GM21515 (cell line): ENCODE results near the gene MAN1A2.
"Not testable (repeated sequence)": the region's sequence is repeated elsewhere in the genome, so short reads cannot be mapped to it uniquely, and the experiment has no call there.

Source experiments
- ATAC-seq: cut with Tn5 transposase; IDR thresholded peaks from one replicate; pipeline ENCODE4 v1.9.1; 2021; ENCODE audit not compliant: unreplicated experiment

The MAN1A2 gene

GRCh38 chr1:117396636-117397035, 29.4 kb downstream of the MAN1A2 start:
- no peak for ATAC-seq

DNA sequence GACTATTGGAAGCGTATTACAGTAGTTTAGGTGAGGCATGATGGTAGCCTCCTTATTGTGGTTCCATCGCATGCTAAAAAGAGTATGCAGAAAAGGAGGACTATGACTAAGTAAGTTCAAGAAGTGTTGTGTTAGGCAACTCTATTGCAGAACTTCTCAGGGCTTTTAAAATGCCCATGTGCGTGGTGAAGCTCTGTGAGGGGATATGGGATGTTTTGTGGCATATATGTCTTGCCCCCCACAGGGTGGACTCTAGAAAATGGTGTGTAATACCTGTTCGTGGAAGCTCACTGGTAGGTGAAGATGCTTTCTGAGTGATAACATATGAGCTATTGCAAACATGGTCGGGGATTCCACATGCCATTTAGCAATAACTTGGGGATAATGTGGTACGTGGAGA, 31.7 kb downstream of the MAN1A2 start:
- ATAC-seq = no peak

- ATAC-seq = no peak
Measured at GRCh38 chr1:117401761-117402160, 34.5 kb downstream of the MAN1A2 start.

- ATAC-seq = no peak
Measured at GRCh38 chr1:117403597-117403996, 36.3 kb downstream of the MAN1A2 start.

DNA sequence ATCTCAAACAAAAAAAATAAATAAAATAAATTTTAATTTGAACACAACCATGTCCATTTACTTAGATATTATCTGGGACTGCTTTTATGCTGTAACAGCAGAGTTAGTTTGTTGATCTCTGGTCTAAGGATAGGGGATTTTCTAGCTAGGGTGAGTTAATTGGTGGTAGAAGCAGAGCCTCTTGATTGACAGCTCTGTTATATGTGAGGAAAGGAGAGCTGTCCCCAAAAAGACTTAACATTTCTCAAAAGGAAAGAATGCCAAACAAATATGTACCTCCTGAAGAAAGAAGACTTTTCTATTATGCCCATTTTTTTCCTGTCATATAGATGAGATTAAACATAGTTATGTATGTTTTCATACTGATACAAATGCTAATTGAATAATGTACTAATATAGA, 37.8 kb downstream of the MAN1A2 start:
- no peak for ATAC-seq

DNA sequence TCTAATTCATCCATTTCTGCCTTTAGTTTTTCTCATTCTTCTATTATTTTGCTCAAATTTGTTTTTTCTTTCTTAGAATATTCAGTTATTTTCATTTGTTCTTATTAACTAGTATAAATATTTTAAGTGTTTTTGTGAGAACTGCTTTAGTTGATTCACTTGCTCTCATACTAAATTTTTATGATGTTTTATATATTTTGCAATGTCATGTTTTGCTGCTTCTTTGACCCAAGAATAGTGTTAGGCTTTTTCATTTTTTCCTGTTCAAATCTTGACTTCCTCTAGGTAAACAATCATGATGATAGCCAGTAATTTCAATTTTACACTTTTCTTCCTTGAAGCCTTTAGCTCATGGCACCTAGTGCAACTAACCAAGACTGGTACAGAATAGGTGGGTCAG, 45.2 kb downstream of the MAN1A2 start:
- ATAC-seq = no peak

DNA sequence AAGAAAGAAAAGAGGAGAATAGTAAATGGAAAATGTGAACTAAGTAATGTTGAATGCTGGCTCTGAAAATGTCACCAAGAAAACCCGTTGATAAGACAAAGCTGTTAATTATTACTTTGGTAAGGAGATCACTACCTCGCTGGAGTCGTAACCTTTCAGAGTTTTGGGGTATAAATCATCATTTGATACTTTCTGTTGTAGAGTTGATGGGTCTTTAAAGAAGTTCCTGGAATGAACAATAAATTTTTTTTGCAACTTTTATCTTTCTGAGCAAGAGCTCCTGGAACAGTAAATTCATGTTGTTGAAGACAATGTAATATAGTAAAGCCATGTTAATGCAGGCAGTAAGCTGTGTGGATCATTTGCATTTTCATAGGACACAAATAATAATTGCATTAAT, 46.2 kb downstream of the MAN1A2 start:
- no peak for ATAC-seq

DNA sequence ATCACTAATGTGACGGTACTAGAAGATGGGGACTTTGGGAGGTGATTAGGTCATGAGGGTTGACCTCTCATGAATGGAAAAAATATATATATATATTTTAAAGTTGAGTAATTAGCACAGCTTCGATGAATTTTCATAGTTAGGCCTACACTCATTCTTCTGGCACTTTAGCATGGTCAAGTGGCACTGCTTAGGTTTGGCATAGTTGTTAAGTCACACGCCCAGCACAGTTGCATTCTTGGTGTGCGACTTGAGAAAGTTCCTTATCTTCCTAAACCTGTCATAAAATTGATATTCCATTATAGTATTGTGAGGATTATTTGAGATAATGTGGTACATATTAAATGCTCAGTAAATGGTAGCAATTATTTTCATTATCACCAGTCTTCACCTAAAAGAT, 47.7 kb downstream of the MAN1A2 start:
- ATAC-seq = no peak

DNA sequence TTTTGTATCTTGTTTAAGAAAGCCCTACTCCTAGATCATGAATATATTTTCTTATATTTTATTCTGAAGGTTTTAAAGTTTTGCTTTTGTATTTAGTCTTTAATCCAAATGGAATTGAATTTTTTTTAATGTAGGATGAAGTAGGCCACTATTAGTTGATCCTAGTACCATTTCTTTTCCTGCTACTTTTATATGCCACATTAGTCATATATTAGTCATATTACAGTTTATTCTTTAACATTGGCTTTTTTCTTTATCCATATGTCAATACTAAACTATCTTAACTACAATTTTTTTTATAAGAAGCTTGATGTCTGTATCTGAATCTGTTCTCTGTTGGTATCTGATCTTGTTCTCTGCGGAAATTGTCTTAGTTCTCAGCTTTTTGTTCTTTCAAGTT, 48.8 kb downstream of the MAN1A2 start:
- ATAC-seq = no peak

DNA sequence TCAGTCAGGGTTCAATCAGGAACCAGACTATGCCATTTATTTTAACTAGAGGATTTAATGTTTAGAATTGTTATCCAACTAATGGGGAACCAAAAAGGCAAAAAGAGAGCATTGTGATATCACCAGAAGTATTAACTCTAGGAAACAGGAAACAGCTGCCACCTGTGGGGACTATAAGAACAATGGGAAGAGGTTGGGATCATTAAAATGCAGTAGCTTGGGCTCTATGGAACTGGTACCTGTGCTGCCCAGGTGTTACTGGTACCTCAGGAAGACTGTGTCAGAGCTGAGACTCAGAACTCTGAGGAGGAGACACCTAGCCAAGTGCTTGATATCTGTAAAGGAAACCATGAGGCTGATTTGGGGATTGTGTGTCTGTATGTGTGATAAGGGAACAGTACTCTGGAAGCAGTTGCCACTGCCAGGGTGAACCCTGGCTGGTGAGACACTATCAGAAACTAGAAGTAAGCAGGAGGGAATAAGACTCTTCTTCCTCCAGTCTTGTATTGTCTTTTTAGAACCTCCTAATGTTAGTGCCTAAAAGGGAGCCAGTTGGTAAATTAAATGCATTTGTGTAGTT, 49.4 kb downstream of the MAN1A2 start:
- ATAC-seq = no peak

- no peak for ATAC-seq
Measured at GRCh38 chr1:117425050-117425734, 57.9 kb downstream of the MAN1A2 start.

GRCh38 chr1:117427297-117427696, 60.0 kb downstream of the MAN1A2 start:
- ATAC-seq = no peak

DNA sequence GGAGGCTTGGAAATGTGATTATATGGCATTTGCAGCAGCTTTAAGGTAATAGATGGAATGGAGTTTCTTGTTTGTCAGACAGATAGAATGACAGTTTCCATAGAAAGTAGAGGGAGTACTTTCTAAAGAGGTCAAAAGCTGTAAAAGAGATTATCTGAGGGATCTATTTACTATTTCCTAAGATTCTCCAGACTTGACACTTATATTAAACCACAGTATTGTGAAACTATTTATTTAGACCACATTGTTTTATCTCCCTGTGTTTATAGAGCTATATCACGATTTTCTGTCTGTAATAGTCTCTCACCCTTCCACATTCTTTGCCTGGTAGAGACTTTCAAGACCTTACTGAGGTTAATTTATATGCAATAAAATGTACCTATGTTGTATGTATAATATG, 66.7 kb downstream of the MAN1A2 start:
- no peak for ATAC-seq

- no peak for ATAC-seq
Measured at GRCh38 chr1:117436513-117436912, 69.3 kb downstream of the MAN1A2 start.

DNA sequence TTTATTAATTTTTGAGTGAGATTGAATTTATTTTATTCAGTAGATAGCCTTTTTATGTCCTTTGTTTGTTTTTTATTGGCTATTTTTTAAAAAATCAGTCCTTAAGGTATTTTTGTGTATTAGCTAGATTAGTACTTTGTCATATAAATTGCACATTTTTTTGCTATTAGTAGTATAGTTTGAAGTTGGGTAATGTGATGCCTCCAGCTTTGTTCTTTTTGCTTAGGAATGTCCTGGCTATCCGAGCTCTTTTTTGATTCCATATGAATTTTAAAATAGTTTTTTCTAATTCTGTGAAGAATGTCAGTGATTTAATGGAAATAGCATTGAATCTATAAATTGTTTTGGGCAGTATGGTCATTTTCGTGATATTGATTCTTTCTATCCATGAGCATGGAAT, 80.4 kb downstream of the MAN1A2 start:
- no peak for ATAC-seq

DNA sequence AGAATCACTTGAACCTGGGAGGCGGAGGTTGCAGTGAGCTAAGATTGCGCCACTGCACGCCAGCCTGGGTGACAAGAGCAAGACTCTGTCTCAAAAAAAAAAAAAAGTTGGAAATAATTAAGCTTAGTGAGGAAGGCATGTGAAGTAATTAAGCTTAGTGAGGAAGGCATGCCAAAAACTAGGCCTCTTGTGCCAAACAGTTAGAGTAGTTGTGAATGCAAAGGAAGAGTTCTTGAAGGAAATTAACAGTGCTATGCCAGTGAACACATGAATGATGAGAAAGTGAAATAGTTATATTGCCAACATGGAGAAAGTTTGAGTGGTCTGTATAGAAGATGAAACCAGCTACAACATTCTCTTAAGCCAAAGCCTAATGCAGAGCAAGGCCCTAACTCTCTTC, 85.0 kb downstream of the MAN1A2 start:
- ATAC-seq = no peak

GRCh38 chr1:117453958-117454357, 86.7 kb downstream of the MAN1A2 start:
- no peak for ATAC-seq

DNA sequence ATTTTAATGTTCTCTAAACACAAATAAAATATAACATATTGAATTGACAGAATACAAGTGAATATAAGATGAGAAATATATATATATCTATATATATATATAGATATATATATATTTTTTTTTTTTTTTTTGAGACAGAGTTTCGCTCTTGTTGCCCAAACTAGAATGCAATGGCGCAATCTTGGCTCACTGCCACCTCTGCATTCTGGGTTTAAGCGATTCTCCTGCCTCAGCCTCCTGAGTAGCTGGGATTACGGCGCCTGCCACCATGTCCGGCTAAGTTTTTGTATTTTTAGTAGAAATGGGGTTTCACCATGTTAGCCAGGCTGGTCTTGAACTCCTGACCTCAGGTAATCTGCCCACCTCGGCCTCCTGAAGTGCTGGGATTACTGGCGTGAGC, 91.2 kb downstream of the MAN1A2 start:
- not testable (repeated sequence) for ATAC-seq

GRCh38 chr1:117466761-117467160, 99.5 kb downstream of the MAN1A2 start:
- no peak for ATAC-seq

DNA sequence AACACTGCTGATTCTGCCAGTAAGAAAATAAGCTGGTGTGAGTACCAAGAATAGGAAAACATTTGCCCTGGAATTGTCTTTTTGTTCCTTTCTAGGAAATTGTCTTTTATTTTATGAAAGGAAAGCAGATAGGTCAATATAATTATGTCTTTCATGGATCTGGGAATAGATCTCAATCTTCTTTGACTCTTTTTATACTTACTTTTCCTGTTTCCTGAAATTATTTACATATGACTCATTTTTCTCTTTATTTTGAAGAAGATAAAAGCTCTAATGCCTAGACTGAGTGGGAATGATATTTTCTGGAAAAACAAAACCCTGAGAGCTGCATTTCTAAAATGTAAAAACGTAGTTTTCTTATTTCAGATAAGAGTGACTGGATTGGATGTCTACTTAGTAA, 100.1 kb downstream of the MAN1A2 start:
- no peak for ATAC-seq

- ATAC-seq = no peak
Measured at GRCh38 chr1:117473063-117473462, 105.8 kb downstream of the MAN1A2 start.

DNA sequence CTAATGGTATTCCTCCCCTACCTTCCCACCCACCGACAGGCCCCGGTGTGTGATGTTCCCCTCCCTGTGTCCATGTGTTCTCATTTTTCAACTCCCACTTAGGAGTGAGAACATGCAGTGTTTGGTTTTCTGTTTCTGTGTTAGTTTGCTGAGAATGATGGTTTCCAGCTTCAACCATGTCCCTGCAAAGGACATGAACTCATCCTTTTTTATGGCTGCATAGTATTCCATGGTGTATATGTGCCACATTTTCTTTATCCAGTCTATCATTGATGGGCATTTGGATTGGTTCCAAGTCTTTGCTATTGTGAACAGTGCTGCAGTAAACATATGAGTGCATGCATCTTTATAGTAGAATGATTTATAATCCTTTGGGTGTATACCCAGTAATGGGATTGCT, 108.2 kb downstream of the MAN1A2 start:
- not testable (repeated sequence) for ATAC-seq

DNA sequence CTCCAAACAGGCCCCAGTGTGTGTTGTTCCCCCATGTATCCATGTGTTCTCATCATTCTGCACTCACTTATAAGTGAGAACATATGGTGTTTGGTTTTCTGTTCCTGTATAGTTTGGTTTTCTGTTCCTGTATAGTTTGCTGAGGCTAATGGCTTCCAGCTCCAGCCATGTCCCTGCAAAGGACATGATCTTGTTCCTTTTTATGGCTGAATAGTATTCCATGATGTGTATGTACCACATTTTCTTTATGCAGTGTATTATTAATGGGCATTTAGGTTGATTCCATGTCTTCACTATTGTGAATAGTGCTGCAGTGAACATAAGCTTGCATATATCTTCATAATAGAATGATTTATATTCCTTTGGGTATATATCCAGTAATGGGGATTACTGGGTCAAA, 111.8 kb downstream of the MAN1A2 start:
- no peak for ATAC-seq
